HepG2 (cell line): ENCODE results near the gene TOGARAM1. TPM values are rescaled to one million over a fixed set of nuclear protein-coding genes. Genes with fewer than 3 reads are reported as not detected.

ENCODE experiments used
- HOXA5 ChIP-seq: sonication (generic); formaldehyde crosslinking; IDR thresholded peaks from 2 replicates; pipeline ENCODE4 v1.4.0; 2020; ENCODE audit warnings: missing genetic modification reagents
- NFIB ChIP-seq: sonication (generic); formaldehyde crosslinking; IDR thresholded peaks from 2 replicates; pipeline ENCODE4 v1.9.0; 2021; ENCODE audit warnings: missing genetic modification reagents, mild to moderate bottlenecking, borderline replicate concordance
- ONECUT2 ChIP-seq: sonication (generic); formaldehyde crosslinking; IDR thresholded peaks from 2 replicates; pipeline ENCODE4 v1.4.0; 2020; ENCODE audit warnings: missing genetic modification reagents
- TAF15 ChIP-seq: fragments of 200-400 bp; formaldehyde crosslinking; IDR thresholded peaks from one replicate; pipeline ENCODE4 v1.6.1; 2018; ENCODE audit warnings: mild to moderate bottlenecking, low read depth, low read length; ENCODE audit not compliant: poor library complexity, severe bottlenecking
- ZMYM2 ChIP-seq: sonication (generic); formaldehyde crosslinking; IDR thresholded peaks from 2 replicates; pipeline ENCODE4 v1.8.0; 2022; ENCODE audit warnings: mild to moderate bottlenecking, missing genetic modification reagents
- polyA plus RNA-seq, 8 experiments: library from polyadenylated mRNA; depleted of rRNA in 3 of 8; stranded (reverse) in 7 of 8; unstranded in 1 of 8; fragments of >200 nt; fragmentation: Illumina TruSeq in 4 of 8; extraction: Trizol in 4 of 8; gene quantifications; 2 replicates each; pipeline versions ENCODE4 v1.2.1 to v1.2.3, GENCODE V29; 2011 to 2016; ENCODE audit warnings: low read depth in 4 of 8, missing spikeins in 1 of 8, mixed read lengths in 1 of 8; ENCODE audit not compliant: insufficient read depth in 1 of 8
- total RNA-seq, 5 experiments: library from RNA; depleted of rRNA; stranded (reverse); fragments of >200 nt; fragmentation: Illumina TruSeq; extraction: Trizol; gene quantifications; 2 replicates each; pipeline ENCODE4 v1.2.3, GENCODE V29; 2016; ENCODE audit warnings: low read depth in 1 of 5
- TF ChIP-seq, protein P1 (sequence below): sonication (generic); formaldehyde crosslinking; IDR thresholded peaks from 2 replicates; pipeline ENCODE4 v1.4.0; 2020; ENCODE audit warnings: missing genetic modification reagents, borderline replicate concordance
- TF ChIP-seq, protein P2 (sequence below): sonication (generic); formaldehyde crosslinking; IDR thresholded peaks from 2 replicates; pipeline ENCODE4 v1.4.0; 2020; ENCODE audit warnings: mild to moderate bottlenecking, missing genetic modification reagents
- TF ChIP-seq, protein P3 (sequence below): sonication (generic); formaldehyde crosslinking; IDR thresholded peaks from 2 replicates; pipeline ENCODE4 v1.4.0; 2020; ENCODE audit warnings: mild to moderate bottlenecking, missing genetic modification reagents
- TF ChIP-seq, protein P4 (sequence below): sonication (generic); formaldehyde crosslinking; IDR thresholded peaks from 2 replicates; pipeline ENCODE4 v1.4.0; 2020; ENCODE audit warnings: mild to moderate bottlenecking, missing genetic modification reagents
- TF ChIP-seq, protein P5 (sequence below): sonication (generic); IDR thresholded peaks from 2 replicates; pipeline ENCODE4 v1.6.1; 2016; ENCODE audit warnings: low read depth, borderline replicate concordance

TOGARAM1 gene
- total and polyA plus RNA-seq, 2 of the 13 experiments (the other 11 are each of a cell fraction or from before 2014, with no cell fraction given) = 5.6 to 9.8 TPM

DNA sequence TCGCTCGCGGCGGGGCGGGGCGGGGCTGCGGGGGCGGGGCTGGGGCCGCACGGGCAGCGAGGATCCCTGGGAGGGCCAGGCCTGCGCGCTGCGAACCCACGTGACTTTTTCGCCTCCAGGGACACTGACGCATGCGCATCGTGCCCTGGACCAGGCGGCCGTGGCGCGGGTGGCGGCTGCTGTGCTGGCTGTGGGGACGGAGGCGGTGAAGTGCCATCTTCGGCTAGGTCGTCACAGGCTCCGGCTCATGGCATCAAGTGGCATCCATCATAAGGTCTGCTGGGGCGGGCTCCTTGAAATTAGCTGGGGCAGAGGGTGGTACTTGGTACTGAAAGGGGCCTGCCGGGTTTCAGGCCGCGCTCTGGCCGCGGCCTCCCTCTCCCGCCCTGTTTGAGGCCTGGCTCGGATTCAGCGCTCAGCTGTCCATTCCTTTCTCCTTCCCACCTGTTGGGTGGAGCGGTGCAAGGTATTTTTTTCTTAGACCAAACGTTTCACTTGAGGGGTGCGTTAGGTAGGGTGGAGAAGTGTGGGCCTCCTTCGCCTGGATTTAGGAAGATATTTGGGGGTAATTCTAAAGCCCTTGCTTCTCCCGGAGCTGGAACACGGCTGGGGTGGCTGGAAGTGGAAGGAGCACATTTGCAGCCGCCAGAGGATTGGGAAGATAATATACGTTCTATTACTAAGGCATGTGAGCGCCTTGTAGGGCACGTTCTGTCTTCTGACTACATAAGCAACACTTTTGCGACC is 122.2 kb downstream of the TOGARAM1 start, which contains the start of gene PRPF39 (continued):
- TF ChIP-seq, protein P1, sequence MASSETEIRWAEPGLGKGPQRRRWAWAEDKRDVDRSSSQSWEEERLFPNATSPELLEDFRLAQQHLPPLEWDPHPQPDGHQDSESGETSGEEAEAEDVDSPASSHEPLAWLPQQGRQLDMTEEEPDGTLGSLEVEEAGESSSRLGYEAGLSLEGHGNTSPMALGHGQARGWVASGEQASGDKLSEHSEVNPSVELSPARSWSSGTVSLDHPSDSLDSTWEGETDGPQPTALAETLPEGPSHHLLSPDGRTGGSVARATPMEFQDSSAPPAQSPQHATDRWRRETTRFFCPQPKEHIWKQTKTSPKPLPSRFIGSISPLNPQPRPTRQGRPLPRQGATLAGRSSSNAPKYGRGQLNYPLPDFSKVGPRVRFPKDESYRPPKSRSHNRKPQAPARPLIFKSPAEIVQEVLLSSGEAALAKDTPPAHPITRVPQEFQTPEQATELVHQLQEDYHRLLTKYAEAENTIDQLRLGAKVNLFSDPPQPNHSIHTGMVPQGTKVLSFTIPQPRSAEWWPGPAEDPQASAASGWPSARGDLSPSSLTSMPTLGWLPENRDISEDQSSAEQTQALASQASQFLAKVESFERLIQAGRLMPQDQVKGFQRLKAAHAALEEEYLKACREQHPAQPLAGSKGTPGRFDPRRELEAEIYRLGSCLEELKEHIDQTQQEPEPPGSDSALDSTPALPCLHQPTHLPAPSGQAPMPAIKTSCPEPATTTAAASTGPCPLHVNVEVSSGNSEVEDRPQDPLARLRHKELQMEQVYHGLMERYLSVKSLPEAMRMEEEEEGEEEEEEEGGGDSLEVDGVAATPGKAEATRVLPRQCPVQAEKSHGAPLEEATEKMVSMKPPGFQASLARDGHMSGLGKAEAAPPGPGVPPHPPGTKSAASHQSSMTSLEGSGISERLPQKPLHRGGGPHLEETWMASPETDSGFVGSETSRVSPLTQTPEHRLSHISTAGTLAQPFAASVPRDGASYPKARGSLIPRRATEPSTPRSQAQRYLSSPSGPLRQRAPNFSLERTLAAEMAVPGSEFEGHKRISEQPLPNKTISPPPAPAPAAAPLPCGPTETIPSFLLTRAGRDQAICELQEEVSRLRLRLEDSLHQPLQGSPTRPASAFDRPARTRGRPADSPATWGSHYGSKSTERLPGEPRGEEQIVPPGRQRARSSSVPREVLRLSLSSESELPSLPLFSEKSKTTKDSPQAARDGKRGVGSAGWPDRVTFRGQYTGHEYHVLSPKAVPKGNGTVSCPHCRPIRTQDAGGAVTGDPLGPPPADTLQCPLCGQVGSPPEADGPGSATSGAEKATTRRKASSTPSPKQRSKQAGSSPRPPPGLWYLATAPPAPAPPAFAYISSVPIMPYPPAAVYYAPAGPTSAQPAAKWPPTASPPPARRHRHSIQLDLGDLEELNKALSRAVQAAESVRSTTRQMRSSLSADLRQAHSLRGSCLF = 0 out of 2 replicates have a peak, but pooled peaks have one; percentile 14
- TF ChIP-seq TAF15 (no peak), ONECUT2 (CRISPR knock-in tag) (no peak), ZMYM2 (CRISPR knock-in tag) (no peak), HOXA5 (CRISPR knock-in tag) (no peak; the same call in 1 of the 2 replicates), NFIB (CRISPR knock-in tag) (no peak)
- TF ChIP-seq, protein P2, sequence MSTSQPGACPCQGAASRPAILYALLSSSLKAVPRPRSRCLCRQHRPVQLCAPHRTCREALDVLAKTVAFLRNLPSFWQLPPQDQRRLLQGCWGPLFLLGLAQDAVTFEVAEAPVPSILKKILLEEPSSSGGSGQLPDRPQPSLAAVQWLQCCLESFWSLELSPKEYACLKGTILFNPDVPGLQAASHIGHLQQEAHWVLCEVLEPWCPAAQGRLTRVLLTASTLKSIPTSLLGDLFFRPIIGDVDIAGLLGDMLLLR (CRISPR knock-in tag) = peak; percentile 65; the same call in 1 of the 2 replicates
- TF ChIP-seq, protein P3, sequence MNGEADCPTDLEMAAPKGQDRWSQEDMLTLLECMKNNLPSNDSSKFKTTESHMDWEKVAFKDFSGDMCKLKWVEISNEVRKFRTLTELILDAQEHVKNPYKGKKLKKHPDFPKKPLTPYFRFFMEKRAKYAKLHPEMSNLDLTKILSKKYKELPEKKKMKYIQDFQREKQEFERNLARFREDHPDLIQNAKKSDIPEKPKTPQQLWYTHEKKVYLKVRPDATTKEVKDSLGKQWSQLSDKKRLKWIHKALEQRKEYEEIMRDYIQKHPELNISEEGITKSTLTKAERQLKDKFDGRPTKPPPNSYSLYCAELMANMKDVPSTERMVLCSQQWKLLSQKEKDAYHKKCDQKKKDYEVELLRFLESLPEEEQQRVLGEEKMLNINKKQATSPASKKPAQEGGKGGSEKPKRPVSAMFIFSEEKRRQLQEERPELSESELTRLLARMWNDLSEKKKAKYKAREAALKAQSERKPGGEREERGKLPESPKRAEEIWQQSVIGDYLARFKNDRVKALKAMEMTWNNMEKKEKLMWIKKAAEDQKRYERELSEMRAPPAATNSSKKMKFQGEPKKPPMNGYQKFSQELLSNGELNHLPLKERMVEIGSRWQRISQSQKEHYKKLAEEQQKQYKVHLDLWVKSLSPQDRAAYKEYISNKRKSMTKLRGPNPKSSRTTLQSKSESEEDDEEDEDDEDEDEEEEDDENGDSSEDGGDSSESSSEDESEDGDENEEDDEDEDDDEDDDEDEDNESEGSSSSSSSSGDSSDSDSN (CRISPR knock-in tag) = peak; percentile 85
- TF ChIP-seq, protein P4, sequence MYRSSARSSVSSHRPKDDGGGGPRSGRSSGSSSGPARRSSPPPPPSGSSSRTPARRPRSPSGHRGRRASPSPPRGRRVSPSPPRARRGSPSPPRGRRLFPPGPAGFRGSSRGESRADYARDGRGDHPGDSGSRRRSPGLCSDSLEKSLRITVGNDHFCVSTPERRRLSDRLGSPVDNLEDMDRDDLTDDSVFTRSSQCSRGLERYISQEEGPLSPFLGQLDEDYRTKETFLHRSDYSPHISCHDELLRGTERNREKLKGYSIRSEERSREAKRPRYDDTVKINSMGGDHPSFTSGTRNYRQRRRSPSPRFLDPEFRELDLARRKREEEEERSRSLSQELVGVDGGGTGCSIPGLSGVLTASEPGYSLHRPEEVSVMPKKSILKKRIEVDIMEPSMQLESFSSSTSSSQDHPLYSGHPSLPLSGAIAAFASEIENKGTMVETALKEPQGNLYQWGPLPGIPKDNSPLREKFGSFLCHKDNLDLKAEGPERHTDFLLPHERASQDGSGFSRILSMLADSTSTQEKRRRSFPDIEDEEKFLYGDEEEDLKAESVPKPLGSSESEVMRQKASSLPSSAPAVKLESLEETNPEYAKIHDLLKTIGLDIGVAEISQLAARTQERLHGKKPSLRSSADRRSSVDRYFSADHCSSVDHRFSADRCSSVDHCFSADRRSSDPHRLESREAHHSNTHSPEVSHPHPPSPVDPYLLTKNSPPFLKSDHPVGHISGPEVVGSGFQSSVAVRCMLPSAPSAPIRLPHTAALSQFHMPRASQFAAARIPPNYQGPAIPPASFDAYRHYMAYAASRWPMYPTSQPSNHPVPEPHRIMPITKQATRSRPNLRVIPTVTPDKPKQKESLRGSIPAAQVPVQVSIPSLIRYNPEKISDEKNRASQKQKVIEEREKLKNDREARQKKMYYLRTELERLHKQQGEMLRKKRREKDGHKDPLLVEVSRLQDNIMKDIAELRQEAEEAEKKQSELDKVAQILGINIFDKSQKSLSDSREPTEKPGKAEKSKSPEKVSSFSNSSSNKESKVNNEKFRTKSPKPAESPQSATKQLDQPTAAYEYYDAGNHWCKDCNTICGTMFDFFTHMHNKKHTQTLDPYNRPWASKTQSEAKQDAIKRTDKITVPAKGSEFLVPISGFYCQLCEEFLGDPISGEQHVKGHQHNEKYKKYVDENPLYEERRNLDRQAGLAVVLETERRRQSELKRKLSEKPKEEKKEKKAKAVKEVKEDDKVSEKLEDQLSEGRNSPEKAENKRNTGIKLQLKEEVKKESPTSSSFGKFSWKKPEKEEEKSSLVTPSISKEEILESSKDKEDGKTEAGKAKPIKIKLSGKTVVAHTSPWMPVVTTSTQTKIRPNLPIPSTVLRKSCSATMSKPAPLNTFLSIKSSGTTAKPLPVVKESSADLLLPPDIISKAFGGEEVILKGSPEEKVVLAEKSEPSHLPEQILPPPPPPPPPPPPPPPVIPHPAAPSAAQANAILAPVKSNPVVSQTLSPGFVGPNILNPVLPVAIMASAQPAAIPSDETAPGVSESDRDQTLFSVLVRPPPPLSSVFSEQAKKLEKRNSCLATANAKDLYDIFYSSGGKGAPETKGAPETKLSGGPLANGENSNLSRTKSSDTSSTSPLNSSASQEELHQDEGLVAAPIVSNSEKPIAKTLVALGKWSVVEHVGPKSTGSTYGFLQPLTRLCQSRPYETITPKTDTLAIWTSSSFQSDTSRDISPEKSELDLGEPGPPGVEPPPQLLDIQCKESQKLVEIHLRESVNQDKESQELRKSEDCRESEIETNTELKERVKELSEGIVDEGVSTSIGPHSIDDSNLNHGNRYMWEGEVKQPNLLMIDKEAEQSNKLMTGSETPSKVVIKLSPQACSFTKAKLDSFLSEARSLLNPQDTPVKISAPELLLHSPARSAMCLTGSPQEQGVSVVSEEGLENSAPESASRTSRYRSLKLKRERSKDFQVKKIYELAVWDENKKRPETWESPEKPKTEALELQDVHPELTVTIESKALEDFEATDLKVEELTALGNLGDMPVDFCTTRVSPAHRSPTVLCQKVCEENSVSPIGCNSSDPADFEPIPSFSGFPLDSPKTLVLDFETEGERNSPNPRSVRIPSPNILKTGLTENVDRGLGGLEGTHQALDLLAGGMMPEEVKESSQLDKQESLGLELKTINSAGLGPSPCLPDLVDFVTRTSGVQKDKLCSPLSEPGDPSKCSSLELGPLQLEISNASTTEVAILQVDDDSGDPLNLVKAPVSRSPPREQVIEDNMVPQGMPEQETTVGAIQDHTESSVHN (CRISPR knock-in tag) = no peak
- TF ChIP-seq, protein P5, sequence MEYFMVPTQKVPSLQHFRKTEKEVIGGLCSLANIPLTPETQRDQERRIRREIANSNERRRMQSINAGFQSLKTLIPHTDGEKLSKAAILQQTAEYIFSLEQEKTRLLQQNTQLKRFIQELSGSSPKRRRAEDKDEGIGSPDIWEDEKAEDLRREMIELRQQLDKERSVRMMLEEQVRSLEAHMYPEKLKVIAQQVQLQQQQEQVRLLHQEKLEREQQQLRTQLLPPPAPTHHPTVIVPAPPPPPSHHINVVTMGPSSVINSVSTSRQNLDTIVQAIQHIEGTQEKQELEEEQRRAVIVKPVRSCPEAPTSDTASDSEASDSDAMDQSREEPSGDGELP = peak; percentile 79; the same call in 1 of the 2 replicates
